CD1c-positive myeloid dendritic cell (primary cell): ENCODE data around the gene KIRREL3.

Source experiments
- DNase-seq: peaks from one replicate; pipeline ENCODE4 v3.0.0-alpha.2; 2016; ENCODE audit errors: extremely low spot score

Gene KIRREL3

DNA sequence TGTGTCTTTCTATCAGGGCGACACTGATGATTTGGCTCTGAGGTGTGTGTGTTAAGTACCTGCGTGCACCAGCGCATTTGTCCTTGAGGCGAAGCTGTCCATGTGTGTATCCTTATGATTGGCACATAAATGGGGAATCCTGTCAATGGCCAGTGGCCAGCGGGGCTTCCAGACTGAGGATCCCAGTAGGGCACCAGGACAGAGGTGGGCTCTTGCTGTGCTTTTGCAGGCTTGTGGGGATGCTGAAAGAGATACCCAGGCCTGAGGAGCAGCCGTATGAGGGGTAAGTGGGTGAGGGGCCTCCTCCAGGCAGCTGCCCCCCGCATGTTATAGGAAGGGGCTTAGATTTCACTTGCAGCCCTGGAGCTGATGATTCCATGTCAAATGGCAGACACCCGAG is 488.3 kb downstream of the KIRREL3 start:
- no peak for DNase-seq

DNA sequence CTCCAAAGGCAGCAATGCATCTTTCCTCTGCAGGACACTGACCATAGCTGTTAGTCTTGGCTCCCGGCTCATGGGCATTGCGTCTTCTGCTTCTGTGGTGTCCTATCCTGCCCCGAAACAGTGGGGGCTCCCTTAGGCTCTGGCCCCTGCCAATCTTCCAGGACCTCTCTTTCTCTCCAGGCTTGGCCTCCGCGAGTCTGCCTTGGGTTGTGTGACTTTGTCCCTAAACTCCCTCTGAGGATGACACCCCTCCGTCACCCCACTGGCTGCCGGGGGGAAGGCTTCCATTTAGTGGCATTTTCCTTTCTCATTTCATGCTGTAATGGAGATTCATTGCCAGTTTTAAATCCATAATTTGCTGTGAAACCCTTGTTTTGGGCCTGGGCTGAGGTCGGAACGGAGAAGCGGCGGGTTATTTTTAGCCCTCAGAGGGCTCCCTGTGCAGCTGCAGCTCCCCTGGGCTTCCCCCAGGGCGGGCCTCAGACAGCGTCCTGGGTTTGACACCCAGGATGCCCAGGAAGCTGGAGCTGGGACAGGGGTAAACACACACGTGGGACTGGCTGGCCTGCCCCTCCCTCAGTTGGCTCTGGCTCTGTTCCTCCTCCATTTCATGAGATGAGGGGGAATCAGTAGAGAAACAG is 489.0 kb downstream of the KIRREL3 start:
- DNase-seq = no peak

DNA sequence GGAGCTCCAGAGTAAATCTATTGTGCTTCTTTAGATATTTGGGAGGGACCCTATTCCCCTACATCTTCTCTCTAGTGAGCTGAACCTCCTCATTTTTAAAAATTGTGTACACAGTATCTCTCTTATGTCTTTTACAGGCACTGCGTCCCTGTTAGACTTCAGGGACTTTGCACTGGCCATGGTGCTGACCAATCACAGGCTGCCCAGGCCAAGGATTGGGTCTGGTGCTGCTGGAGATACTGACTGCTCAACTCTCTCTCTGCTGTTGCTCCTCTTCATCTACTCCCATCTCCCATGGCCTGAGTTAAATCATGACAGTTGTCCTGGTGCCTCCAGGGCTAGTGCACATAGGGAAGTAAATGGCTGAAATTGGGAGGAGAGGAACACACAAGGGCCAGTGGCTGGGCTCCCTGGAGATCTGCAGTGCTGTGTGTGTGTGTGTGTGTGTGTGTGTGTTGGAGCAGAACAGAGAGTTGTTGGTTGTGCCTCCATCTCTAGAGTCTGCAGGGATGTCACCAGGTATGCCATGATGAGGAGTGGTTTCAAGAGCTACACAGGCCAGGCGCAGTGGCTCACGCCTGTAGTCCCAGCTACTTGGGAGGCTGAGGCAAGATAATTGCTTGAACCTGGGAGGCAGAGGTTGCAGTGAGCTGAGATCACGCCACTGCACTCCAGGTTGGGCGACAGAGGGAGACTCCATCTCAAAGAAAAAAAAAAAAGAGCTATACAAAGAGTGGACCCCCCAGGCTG is 489.8 kb downstream of the KIRREL3 start:
- DNase-seq = no peak

DNA sequence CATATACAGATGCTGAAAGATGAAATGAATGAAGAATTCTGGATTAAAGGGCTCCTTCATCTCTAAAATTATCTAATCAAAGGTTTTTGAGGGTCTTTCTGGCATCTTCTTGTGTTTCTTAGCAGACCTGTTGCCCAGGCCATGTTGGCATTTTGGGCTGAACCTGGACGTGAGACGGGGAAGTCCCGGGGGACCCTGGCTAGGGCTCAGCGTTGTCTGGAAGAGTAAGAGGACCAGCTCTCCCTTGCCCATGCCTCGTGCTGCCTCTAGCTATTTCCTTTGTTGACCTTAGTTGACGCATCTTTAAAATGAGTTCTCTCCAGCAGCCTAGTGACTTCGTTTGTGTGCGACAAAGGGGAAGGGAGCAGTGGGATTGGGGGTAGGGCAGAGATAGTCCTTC is 492.9 kb downstream of the KIRREL3 start:
- DNase-seq = no peak

DNA sequence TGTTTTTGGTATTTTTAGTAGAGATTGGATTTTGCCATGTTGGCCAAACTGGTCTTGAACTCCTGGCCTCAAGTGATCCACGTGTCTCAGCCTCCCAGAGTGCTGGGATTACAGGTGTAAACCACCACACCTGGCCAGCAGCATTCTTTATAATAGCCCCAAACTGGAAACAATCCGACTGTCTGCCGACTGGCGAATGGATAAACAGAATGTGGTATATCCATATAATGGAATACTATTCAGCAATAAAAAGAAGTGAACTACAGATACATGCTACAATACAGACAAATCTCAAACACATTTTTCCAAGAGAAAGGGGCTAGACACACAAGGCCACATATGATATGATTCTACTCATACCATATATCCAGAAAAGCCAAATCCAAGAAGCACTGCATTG is 493.8 kb downstream of the KIRREL3 start:
- DNase-seq = no peak

DNA sequence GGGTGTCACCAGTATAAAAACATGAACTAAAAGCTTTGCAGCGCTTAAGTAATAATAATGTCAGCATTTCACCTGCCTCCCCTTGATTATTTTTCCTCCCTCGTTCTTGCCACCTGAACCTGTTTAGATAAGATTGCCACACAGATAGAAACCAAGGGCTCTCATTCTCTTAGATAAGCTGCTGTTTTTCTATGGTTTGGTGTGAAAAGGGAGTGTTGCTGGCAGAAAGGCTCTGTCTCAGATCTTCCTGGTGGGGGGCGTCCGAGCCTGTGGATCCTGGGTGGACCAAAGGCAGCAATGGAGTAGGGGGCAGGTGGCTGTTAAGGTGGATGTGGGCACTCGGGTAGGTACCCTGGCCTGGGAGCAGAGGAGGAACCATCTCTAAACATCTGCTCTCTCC is 497.6 kb downstream of the KIRREL3 start:
- DNase-seq = no peak

DNA sequence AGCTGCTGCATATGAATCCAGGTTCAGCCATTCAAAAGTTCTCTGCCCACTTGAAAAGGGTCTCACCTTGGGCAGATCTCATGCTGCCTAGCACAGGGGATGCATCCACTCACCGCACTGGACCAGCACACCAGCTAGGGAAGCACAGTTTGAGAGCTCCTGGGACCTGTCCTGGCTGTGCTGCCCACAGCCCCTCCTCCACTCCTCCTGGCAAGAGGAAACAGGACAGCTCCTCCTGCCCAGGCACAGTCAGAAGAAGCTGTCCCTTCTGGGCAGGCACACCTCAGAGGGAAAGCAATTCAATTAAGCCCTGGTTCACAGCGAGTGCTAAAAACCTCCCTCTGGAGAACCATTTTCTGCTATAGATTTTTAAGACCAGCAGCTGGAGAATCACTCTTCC is 498.4 kb downstream of the KIRREL3 start:
- DNase-seq = no peak

DNA sequence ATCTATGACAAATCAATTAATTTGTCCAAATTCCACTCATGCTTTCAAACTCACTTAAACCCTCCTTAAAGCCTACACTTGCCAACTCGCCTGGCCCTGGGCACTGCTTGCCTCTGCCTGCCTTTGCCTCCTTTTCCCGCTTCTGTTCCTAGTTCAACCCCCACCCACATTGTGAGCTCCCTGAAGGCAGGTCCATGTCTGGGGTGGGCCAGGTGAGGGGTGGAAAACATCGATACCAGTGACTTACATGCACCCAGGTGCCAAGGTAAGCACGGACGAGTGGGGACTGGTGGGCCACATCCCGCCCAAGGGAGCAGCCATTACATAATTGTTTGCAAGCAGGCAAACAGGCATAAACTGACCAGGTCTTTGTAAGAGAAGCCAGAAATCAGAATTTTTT is 498.9 kb downstream of the KIRREL3 start:
- no peak for DNase-seq

DNA sequence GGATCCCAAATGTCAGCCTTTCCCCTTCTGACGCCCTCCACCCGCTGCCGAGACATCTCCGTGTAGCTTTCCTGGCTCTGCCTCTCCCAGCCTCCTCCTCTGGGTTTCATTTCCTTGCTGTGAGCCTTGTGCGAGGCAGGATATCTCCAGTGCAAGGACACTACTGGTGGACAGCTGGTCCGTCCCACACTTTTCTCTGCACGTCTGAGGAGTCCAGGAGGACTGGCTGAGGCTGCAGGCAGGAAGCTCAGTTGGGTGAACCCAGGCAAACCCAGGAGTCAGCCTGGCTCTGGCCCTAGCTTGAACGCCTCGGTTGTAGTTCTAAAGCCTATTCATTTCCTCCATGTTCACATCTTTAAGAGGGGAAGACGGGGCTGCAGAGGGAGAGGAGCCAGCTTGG is 499.6 kb downstream of the KIRREL3 start:
- DNase-seq = no peak

DNA sequence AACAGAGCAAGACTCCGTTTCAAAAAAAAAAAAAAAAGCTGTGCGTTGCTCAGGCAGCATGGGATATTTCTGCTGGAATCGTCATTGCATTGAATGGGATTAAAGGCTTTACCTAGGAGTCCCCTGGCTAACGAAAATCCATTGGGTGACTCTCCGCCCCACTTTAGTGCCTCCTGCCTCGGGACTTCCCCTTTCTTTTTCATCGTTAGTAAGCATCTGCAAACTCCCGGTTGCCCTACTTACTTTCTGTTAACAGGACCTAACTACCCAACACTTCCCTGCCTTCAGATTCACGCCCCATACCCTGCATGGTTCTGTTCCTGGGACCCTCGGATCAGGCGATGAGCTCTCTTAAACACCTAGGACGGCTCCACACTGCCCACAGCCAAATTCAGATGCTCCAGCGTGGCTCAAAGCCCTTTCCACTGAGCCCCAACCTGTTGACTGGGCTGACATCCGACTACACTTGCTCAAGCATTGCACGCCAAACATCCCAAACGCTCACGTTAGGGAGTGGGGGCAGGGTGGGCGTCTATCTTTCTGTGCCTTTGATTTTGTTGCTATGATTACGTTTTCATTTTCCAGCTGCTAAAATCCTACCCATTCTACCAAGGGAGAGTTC is 501.3 kb downstream of the KIRREL3 start:
- DNase-seq = no peak

DNA sequence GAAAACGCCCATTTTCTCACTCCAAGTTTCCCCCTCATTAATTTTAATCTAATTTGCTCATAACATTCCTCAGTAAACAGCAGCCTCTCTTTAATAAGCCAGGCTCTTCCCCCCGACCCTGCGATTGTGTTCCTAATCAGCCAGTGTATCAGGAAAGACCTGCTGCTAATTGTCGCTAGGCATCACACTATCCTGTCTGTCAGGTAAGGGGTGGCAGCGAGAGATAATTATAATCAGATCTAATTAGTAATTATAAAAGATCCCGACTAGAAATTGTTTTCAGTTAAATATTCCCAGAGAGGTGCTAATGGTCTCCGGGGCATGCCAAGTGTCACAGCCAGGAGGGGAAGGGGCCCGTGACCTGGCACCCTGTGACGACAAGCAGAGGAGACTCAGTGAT is 502.3 kb downstream of the KIRREL3 start:
- DNase-seq = no peak

DNA sequence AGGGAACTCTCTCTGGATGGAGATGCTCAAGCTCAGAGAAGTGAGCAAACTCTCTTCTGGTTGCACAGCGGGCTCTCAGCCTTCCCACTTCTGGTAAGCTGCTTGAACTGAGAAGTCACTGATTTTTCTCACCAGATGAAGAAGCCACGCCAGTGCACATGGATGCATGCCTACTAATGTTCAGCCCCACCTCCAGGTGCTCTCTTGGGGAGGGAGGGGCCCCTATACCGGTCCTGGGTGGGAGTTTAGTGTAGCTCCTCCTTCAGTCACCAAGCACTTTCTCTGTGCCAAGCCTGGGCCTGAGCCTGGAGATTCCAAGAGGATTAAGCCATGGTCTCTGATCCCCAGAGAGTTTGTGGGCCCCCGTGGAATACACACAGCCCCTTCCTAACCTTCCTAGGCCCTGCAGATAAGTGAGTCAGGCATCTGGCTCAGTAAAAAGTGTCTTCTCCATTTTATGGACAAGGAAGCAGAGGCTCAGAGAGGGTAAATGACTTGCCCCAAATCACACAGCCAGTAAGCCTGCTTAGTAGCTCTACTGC is 502.9 kb downstream of the KIRREL3 start:
- DNase-seq = no peak

DNA sequence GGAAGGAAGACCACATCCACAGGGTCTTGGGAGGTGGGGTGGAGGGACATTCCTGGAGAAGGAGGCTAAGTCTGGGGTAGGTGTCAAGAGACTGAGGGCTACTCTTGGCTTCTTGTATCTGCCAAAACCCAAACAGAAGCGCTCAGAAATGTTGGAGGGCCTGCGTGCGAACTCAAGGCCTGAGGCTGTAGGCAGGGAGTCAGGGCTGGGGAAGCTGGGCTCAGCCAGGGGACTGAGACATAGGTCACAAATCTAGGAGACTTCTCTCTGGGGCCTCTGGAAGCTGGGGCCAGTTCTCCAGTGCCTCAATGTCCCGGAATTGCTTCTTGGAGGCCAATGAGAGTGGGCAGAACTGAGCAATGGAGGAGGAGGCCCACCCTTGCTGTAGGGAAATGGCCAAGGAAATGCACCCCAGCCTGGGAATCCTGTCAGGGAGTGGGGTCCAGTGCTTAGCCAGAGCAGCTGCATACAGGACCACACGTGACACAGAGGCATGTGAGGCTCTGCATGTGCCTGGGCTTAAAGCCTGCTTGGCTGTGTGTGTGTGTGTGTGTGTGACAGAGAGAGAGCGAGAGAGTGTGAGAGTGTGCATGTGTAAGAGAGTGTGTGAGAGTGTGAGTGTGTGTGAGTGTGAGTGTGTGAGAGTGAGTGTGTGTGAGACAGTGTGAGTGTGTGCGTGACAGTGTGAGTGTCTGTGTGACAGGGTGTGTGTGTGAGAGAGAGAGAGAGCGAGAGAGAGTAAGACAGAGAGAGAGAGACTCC is 503.8 kb downstream of the KIRREL3 start:
- DNase-seq = no peak

DNA sequence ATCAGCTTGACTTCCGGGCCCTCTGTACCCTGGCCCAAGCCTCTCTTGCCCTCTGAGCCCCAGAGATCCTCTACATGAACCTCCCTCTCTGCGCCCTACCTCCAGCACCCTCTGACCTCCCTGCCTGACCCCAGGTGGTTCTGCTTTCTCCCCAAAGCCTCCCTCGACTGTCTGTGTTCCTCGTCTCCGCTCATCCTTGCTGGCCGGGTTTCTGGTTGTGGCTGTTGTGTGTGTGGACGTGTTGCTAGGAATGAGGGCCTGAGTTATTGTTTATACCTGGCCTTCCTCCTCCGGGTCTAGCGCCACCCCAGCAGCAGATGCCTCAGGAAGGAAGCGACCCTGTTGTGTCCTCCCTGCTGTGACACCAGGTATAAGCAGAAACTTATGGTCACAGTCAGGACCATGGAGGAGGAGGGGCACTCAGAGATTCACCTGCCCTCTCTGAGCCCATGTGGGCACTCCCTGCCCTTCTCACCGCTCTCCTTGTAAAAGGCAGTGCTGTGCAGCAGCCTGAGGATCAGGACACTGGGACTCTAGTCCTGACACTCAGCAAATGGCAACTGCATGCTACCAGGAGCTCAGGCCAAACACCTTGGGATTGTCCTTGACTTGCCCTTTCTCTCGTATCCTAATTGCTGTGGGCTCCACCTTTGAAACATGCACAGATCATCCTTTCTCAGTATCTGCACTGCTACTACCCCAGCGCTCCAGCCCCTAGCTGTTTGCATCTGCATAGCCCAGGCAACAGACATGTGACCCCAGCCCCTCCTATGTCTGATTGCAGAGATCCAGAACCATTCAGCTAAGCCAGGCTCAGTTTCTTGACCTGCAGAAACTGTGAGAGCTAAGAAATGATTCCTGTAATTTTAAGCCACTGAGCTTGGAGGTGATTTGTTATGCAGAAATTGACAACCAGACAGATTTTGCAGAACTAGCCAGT is 505.0 kb downstream of the KIRREL3 start:
- DNase-seq = no peak

DNA sequence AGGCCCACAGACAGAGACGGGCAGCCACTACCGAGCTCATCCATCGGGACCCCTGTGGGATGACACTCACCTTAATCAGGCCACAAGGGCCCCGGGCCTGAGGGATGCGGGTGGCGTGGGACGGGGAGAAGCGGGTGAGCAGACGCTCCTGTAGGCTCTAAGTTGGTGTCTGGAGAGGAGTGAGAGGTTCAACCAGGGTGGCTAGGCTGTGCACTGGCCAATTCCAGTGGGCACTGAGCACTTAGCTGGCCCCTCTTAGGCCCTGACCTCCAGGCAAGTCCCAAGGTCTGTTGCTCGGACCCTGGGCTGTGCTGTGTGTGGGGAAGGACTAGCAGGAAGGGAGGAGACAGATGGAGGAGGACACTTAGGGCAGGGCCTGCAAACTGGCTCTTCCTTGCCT is 505.7 kb downstream of the KIRREL3 start:
- no peak for DNase-seq

DNA sequence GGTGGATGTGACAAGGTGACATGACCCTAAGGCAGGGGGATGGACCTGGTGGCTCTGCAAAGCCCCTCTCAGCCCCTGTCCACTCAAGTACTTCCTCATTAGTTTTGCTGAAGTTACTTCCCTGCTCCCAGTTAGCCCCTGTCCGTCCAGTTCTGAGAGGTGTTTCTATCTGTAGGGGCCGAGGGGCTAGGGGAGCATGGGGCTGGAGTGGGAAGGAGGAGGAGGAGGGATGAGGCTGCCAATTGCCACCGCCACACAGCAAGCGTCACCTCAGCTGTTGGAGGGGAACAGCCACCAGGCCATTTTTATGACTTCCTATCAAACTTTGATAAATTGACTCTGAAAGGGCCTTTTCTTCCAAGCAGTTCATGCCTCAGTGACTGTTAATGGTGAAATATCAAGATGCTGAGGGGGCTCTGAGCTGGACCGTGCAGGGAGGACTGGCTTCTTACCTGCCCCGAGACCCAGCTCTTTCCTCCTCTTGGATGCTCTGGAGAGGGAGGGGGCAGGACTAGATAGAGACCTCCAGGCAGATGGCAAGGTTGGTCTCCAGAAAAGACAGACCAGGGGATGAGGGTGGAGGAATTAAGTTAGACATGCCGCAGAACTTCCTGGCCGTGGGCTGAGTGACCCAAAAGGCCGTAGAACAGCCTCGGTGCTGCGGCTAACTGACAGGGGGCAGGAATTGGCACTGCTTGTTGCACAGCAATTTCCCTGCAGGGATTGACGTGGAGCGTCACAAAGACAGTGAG is 508.1 kb downstream of the KIRREL3 start:
- no peak for DNase-seq

DNA sequence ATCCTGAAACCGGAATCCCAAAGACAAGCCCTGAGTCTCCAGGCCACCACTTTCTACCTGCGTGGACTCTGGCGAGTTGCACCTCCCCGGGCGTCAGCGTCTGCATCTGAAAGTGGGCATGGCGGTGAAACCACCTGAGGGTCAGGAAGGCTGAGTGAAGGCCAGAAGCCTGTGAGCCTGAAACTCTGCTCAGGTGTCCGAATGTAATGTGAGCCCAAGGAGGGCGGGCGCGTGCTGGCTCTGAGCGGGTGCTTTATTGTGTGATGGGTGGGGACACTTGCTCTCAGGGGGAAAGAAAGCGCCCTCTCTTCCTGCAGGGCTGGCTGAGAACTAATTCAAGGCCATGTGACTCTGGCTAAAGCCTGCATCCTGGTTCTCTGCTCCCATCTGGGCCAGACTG is 509.5 kb downstream of the KIRREL3 start:
- DNase-seq = no peak

DNA sequence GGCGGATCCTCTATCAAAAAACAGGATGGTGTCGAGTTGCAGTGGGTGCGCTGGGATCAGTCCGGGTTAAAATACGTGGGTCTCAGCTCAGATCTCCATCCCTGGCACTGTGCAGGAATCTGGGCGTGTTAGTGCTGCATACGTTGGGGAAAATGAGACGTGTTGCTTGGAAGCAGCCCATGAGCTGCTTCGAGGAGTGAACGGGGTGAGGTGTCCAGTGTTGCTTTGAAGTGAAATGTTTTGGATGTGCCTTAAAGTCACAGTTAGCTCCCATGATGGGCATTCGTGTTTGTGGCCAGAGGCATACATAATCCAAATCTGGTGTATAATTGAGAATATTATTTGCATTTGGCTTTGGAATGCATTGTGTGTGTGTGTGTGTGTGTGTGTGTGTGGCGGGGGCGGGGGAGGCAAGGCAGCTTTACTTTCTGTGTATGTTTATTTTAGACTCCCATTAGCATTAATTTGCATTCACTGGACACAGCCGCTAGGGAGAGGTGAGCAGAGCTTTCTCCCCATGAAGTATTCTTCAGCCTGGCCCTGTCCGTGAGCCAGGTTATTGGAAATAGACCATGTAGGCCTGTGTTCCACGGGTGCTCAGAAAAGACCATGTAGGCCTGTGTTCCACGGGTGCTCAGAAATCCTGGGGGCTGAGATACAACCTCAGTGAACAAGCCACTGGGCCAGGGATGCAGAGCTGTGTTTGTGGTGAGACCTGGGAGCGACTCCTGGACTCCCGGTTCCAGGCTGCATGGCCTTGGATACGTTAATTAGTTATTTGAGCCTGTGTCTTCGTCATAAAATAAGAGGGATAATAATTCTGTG is 510.5 kb downstream of the KIRREL3 start:
- no peak for DNase-seq

DNA sequence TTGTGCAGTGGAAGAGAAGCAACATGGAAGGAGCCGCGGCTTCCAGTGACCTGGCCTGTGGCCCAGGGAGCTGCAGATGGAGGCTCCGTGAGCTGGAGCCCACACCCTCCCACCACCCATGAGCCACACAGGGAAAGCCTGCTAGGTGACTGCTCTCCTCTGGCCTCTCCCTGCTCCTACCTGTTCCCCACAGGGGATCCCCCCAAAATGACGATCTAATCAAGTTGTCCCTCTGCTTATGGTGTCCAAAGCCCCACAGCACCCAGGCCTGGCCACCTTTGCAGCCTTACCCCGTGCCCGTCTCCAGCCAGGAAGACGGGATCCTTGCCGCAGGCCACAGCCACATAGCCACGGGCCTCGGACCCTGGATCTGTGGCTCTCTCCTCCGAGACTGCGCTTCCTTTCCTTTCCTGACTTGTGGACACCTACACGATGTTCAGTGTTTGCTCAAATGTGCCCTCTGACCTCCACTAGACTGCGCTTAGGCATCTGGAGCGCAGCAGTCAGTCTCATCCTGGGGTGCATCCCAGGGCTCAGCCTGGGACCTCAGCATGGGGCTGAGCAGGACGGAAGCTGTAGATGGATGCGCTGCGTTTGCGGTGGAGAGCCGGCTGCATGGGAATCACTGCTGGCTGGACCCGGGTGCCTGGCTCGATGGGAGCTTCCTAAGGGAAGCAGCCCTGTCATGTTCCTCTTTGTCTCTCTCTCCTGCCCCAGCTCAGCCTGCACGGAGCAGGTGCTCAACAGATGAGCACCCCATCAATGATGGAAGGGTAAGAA is 511.8 kb downstream of the KIRREL3 start:
- DNase-seq = no peak
